ENCODE data around the gene CABCOCO1. TPM values are rescaled to one million over a fixed set of nuclear protein-coding genes. Genes with fewer than 3 reads are reported as not detected.

Gene CABCOCO1
- total and polyA plus RNA-seq, 9 of the 15 experiments (the other 6 are each of a cell fraction or from before 2014, with no cell fraction given), result 0.04 TPM; not detected in 8

DNA sequence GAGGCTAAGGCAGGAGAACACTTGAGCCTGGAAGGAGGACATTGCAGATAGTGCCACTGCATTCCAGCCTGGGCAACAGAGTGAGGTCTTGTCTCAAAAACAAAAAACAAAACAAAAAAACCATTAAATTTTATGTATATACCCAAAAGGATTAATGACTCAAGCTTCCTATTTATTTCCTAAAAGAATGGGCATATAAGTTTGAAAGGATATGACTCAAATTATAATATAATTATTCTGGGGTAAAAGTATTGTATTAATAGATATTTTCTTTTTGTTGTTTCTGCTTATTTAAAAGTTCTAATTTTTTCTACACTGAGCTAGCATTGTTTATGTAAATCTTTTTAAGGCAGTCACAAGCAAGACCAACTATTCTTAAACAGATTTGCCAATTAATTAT, 42.2 kb upstream of the CABCOCO1 start:
- no peak overlapping the region for H3K9ac ChIP-seq (ENCODE audit: insufficient read depth in 1 of 2, low read depth in 2 of 2, low read length in 2 of 2)
- no peak overlapping the region for H3K4me2 ChIP-seq (ENCODE audit: insufficient read depth, low read length)
- no peaks in the 10 kb centered on the region for H3K79me2 ChIP-seq (ENCODE audit: control insufficient read depth, insufficient read depth, low read length)
- no peak overlapping the region for H3K4me3 ChIP-seq
- H3K9me1 ChIP-seq (ENCODE audit: control insufficient read depth, insufficient read depth, low read length), result no peaks in the 10 kb centered on the region
- intact Hi-C loops (cut with micrococcal nuclease), result no loop called here
- no peaks in the 10 kb centered on the region for H3K9me3 ChIP-seq (replicated peaks; ENCODE audit: control insufficient read depth, insufficient read depth, low read depth, low read length)
- ChIA-PET POLR2A (no interaction called here), CTCF (ENCODE audit: low intra/inter-chr PET ratio) (no interaction called here)
- no peaks in the 10 kb centered on the region for H4K20me1 ChIP-seq (replicated peaks; ENCODE audit: control insufficient read depth, insufficient read depth, low read length)
- in situ Hi-C loops (cut with MboI), result no loop called here
- BruUV-seq (replicated peaks), result no TSS peak
- DNase-seq (ENCODE audit: extremely low read depth in 1 of 4, low spot score in 3 of 4) (no peak), ATAC-seq (no peak), FAIRE-seq (no peak)
- H2AFZ ChIP-seq (ENCODE audit: low read depth, low read length), result no peak overlapping the region
- no peak overlapping the region for H3K27ac ChIP-seq (ENCODE audit: extremely low read depth, low read depth, low read length)
- no peaks in the 10 kb centered on the region; a peak in 2 of 5 replicates for H3K27me3 ChIP-seq (ENCODE audit: control insufficient read depth in 2 of 2, insufficient read depth in 2 of 2, low read length in 2 of 2)
- no peaks in the 10 kb centered on the region for H3K36me3 ChIP-seq (ENCODE audit: control insufficient read depth, insufficient read depth, low read length)
- H3K4me1 ChIP-seq (replicated peaks in 1 of 2; ENCODE audit: control insufficient read depth in 2 of 2, insufficient read depth in 2 of 2, low read length in 2 of 2), result no peaks in the 10 kb centered on the region
- TF ChIP-seq PHTF2 (CRISPR knock-in tag; IDR thresholded peaks at IDR 0.05), result no peak
- TF ChIP-seq KDM2B (CRISPR knock-in tag; IDR thresholded peaks at IDR 0.05), result no peak
- TF ChIP-seq, protein P1, sequence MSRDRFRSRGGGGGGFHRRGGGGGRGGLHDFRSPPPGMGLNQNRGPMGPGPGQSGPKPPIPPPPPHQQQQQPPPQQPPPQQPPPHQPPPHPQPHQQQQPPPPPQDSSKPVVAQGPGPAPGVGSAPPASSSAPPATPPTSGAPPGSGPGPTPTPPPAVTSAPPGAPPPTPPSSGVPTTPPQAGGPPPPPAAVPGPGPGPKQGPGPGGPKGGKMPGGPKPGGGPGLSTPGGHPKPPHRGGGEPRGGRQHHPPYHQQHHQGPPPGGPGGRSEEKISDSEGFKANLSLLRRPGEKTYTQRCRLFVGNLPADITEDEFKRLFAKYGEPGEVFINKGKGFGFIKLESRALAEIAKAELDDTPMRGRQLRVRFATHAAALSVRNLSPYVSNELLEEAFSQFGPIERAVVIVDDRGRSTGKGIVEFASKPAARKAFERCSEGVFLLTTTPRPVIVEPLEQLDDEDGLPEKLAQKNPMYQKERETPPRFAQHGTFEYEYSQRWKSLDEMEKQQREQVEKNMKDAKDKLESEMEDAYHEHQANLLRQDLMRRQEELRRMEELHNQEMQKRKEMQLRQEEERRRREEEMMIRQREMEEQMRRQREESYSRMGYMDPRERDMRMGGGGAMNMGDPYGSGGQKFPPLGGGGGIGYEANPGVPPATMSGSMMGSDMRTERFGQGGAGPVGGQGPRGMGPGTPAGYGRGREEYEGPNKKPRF (IDR thresholded peaks at IDR 0.05; ENCODE audit: low read depth, low read length), result no peak
- TF ChIP-seq ZNF274 (IDR thresholded peaks at IDR 0.05; ENCODE audit: borderline replicate concordance, low read depth, low read length), result no peak
- TF ChIP-seq PYGO2 (tag; IDR thresholded peaks at IDR 0.05), result no peak
- no peak for TF ChIP-seq HDAC8 (tag; IDR thresholded peaks at IDR 0.05)
- no peak for TF ChIP-seq SIN3A (IDR thresholded peaks at IDR 0.05; ENCODE audit: borderline replicate concordance in 2 of 2, control insufficient read depth in 1 of 2, low read depth in 2 of 2, low read length in 2 of 2)
- TF ChIP-seq, protein P2, sequence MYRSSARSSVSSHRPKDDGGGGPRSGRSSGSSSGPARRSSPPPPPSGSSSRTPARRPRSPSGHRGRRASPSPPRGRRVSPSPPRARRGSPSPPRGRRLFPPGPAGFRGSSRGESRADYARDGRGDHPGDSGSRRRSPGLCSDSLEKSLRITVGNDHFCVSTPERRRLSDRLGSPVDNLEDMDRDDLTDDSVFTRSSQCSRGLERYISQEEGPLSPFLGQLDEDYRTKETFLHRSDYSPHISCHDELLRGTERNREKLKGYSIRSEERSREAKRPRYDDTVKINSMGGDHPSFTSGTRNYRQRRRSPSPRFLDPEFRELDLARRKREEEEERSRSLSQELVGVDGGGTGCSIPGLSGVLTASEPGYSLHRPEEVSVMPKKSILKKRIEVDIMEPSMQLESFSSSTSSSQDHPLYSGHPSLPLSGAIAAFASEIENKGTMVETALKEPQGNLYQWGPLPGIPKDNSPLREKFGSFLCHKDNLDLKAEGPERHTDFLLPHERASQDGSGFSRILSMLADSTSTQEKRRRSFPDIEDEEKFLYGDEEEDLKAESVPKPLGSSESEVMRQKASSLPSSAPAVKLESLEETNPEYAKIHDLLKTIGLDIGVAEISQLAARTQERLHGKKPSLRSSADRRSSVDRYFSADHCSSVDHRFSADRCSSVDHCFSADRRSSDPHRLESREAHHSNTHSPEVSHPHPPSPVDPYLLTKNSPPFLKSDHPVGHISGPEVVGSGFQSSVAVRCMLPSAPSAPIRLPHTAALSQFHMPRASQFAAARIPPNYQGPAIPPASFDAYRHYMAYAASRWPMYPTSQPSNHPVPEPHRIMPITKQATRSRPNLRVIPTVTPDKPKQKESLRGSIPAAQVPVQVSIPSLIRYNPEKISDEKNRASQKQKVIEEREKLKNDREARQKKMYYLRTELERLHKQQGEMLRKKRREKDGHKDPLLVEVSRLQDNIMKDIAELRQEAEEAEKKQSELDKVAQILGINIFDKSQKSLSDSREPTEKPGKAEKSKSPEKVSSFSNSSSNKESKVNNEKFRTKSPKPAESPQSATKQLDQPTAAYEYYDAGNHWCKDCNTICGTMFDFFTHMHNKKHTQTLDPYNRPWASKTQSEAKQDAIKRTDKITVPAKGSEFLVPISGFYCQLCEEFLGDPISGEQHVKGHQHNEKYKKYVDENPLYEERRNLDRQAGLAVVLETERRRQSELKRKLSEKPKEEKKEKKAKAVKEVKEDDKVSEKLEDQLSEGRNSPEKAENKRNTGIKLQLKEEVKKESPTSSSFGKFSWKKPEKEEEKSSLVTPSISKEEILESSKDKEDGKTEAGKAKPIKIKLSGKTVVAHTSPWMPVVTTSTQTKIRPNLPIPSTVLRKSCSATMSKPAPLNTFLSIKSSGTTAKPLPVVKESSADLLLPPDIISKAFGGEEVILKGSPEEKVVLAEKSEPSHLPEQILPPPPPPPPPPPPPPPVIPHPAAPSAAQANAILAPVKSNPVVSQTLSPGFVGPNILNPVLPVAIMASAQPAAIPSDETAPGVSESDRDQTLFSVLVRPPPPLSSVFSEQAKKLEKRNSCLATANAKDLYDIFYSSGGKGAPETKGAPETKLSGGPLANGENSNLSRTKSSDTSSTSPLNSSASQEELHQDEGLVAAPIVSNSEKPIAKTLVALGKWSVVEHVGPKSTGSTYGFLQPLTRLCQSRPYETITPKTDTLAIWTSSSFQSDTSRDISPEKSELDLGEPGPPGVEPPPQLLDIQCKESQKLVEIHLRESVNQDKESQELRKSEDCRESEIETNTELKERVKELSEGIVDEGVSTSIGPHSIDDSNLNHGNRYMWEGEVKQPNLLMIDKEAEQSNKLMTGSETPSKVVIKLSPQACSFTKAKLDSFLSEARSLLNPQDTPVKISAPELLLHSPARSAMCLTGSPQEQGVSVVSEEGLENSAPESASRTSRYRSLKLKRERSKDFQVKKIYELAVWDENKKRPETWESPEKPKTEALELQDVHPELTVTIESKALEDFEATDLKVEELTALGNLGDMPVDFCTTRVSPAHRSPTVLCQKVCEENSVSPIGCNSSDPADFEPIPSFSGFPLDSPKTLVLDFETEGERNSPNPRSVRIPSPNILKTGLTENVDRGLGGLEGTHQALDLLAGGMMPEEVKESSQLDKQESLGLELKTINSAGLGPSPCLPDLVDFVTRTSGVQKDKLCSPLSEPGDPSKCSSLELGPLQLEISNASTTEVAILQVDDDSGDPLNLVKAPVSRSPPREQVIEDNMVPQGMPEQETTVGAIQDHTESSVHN (IDR thresholded peaks at IDR 0.05; ENCODE audit: borderline replicate concordance in 1 of 2, low read depth in 1 of 2), result no peak
- no peak for TF ChIP-seq HNRNPL (IDR thresholded peaks at IDR 0.05; ENCODE audit: low read depth, low read length)
- no peak for TF ChIP-seq POU5F1 (IDR thresholded peaks at IDR 0.05; ENCODE audit: borderline replicate concordance, low read depth, low read length, partially characterized antibody)
- no peak for TF ChIP-seq STAT5B (CRISPR knock-in tag; IDR thresholded peaks at IDR 0.05)
- no peak for TF ChIP-seq ZNF668 (CRISPR knock-in tag; IDR thresholded peaks at IDR 0.05)

Measured in K562 (cell line).